Gastrocnemius medialis (tissue), 4 donors: ENCODE results near the gene IER5.

Source experiments
- CTCF ChIP-seq, 5 experiments: fragments of 450-650 bp in 3 of 5; fragments of 200-600 bp in 2 of 5; sonication (generic) in 2 of 5; IDR thresholded peaks in 4 of 5; conservative IDR thresholded peaks in 1 of 5; 1 replicate in 4 of 5; 2 replicates in 1 of 5; pipeline ENCODE4 v1.5.1; 2016 to 2019; ENCODE audit warnings: antibody characterized with exemption in 5 of 5, mild to moderate bottlenecking in 3 of 5, moderate library complexity in 3 of 5
- POLR2A ChIP-seq, 2 donors: fragments of 450-650 bp; IDR thresholded peaks; one replicate each; pipeline ENCODE4 v1.6.1; 2017; ENCODE audit warnings: antibody characterized with exemption in 2 of 2, mild to moderate bottlenecking in 2 of 2, moderate library complexity in 2 of 2

- no peak for TF ChIP-seq CTCF (IDR thresholded peaks at IDR 0.05 in 4 of 5, conservative IDR thresholded peaks at IDR 0.05 in 1 of 5)
- peak; percentile 60 to 78 for TF ChIP-seq POLR2A (IDR thresholded peaks at IDR 0.05)
These were observed 23.8 kb downstream of the IER5 start for GRCh38 chr1:181112071-181112929.
